ENCODE data around the gene PTCD1.
"Not testable (repeated sequence)": the region's sequence is repeated elsewhere in the genome, so short reads cannot be mapped to it uniquely, and the experiment has no call there.

DNA sequence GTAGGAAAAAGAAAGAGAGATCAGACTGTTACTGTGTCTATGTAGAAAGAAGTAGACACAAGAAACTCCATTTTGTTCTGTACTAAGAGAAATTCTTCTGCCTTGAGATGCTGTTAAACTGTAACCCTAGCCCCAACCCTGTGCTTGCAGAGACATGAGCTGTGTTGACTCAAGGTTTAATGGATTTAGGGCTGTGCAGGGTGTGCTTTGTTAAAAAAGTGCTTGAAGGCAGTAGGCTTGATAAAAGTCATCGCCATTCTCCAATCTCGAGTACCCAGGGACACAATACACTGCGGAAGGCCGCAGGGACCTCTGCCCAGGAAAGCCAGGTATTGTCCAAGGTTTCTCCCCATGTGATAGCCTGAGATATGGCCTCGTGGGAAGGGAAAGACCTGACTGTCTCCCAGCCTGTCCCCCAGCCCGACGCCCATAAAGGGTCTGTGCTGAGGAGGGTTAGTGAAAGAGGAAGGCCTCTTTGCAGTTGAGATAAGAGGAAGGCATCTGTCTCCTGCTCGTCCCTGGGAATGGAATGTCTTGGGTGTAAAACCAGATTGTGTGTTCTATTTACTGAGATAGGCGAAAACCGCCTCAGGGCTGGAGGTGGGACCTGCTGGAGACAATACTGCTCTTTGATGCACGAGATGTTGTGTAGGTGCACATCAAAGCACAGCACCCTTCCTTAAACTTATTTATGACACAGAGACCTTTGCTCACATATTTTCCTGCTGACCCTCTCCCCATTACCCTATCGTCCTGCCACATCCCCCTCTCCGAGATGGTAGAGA, 6.7 kb downstream of the PTCD1 start:
- TF ChIP-seq, protein P1, sequence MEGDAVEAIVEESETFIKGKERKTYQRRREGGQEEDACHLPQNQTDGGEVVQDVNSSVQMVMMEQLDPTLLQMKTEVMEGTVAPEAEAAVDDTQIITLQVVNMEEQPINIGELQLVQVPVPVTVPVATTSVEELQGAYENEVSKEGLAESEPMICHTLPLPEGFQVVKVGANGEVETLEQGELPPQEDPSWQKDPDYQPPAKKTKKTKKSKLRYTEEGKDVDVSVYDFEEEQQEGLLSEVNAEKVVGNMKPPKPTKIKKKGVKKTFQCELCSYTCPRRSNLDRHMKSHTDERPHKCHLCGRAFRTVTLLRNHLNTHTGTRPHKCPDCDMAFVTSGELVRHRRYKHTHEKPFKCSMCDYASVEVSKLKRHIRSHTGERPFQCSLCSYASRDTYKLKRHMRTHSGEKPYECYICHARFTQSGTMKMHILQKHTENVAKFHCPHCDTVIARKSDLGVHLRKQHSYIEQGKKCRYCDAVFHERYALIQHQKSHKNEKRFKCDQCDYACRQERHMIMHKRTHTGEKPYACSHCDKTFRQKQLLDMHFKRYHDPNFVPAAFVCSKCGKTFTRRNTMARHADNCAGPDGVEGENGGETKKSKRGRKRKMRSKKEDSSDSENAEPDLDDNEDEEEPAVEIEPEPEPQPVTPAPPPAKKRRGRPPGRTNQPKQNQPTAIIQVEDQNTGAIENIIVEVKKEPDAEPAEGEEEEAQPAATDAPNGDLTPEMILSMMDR (IDR thresholded peaks at IDR 0.05): not testable (repeated sequence)
- not testable (repeated sequence) for TF ChIP-seq EZH2, EZH2phosphoT487 (IDR thresholded peaks at IDR 0.05)
